BLaER1 (cell line): ENCODE measurements around the gene SRPRB.
"Not testable (repeated sequence)": the region's sequence is repeated elsewhere in the genome, so short reads cannot be mapped to it uniquely, and the experiment has no call there.

Experiments used
- H3K27ac ChIP-seq: shearing (Covaris generic); formaldehyde crosslinking; 2 replicates; pipeline ENCODE4 v1.8.1; 2022
- H3K27me3 ChIP-seq: shearing (Covaris generic); formaldehyde crosslinking; 2 replicates; pipeline ENCODE4 v1.8.1; 2022
- H3K36me3 ChIP-seq: shearing (Covaris generic); formaldehyde crosslinking; 2 replicates; pipeline ENCODE4 v1.8.1; 2022
- H3K4me1 ChIP-seq: shearing (Covaris generic); formaldehyde crosslinking; 2 replicates; pipeline ENCODE4 v1.8.1; 2022
- H3K4me2 ChIP-seq: shearing (Covaris generic); formaldehyde crosslinking; 2 replicates; pipeline ENCODE4 v1.8.1; 2022
- H3K4me3 ChIP-seq: shearing (Covaris generic); formaldehyde crosslinking; 2 replicates; pipeline ENCODE4 v1.8.1; 2022
- H3K9ac ChIP-seq: shearing (Covaris generic); formaldehyde crosslinking; 2 replicates; pipeline ENCODE4 v1.8.1; 2022
- H3K9me3 ChIP-seq: shearing (Covaris generic); formaldehyde crosslinking; 2 replicates; pipeline ENCODE4 v1.8.1; 2022
- H4K20me1 ChIP-seq: shearing (Covaris generic); formaldehyde crosslinking; 2 replicates; pipeline ENCODE4 v1.8.1; 2022
- Cebpa-rat ChIP-seq: shearing (Covaris generic); IDR thresholded peaks from 2 replicates; pipeline ENCODE4 v1.8.1; 2022

The SRPRB gene

DNA sequence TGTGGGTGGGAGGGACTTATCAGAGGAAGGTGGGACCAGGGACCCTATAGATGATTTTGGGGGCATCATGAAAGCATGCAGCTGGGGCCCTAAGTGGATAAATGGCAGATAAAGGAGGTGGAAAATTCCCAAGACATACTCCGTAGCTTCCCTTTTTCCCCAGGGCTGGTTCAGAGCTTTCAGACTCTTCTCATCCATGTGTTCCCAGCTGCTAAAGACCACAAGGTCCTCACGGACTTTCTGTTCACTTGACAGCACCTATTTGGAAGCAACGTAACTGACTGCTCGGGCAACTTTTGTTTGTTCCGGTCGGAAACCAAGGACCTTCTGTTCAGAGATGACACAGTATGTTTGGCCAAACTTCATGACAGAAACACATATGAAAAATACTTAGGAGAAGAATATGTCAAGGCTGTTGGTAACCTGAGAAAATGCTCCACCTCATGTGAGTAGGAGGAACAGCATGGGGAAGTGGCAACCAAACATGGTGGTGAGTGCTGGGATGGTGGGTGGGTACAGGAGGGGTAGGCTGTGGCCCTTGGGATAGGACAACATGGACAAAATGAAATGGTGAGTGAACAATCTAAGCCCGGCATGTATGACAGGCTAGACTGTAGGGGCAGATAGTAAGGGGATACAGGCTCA, 28.7 kb upstream of the SRPRB start:
- H3K4me2 ChIP-seq, result no peak overlapping the region
- no peaks in the 10 kb centered on the region for H3K27me3 ChIP-seq
- no peak for TF ChIP-seq Cebpa-rat
- H3K9me3 ChIP-seq, result no peaks in the 10 kb centered on the region
- no peak overlapping the region for H3K4me3 ChIP-seq
- H3K4me1 ChIP-seq, result no peaks in the 10 kb centered on the region
- H4K20me1 ChIP-seq, result no peaks in the 10 kb centered on the region
- no peak overlapping the region for H3K27ac ChIP-seq
- H3K9ac ChIP-seq, result no peak overlapping the region
- H3K36me3 ChIP-seq, result no peaks in the 10 kb centered on the region

DNA sequence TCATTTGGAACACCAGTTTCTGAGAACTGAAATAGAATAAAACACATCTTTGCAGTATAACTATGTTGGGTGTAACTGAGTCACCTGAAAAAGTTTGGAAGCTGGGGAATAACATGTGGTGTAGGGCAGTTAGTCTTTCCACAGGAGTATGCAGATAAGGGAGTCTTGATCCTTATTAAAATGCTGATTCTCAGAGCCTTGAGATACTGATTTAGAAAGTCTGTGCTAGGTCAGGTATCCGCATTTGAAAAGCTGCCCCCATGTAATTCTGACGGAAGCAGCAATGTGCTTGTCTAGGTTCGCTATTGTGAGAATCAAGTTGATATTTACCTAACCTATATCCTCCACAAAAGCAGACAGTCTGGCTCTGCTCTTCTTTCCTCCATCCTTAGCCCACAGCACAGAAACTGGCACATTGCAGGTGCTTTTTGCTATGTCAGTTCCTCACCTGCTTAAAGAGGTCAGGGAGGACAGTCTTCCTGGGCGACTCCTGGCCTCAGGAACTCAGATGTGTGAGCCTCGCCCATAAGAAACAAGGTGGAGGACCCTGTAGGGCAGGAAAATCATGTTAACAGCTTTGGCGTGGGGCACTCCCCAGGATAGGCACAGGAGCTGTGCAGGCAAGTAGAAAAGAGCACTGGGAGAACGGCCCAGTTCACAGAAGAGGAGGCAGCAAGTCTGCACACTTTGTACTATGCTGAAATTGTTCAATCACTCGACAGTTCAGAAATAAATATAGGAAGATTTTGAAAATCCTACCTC, 27.6 kb upstream of the SRPRB start:
- no peak overlapping the region for H3K4me2 ChIP-seq
- H3K36me3 ChIP-seq, result no peaks in the 10 kb centered on the region
- TF ChIP-seq Cebpa-rat, result no peak
- no peak overlapping the region for H3K27ac ChIP-seq
- H4K20me1 ChIP-seq, result no peaks in the 10 kb centered on the region
- H3K4me1 ChIP-seq, result no peaks in the 10 kb centered on the region
- no peak overlapping the region for H3K9ac ChIP-seq
- H3K9me3 ChIP-seq, result peaks cover 7% of the 10 kb centered on the region; the same call in 1 of the 2 replicates
- no peaks in the 10 kb centered on the region for H3K27me3 ChIP-seq
- H3K4me3 ChIP-seq, result no peak overlapping the region

DNA sequence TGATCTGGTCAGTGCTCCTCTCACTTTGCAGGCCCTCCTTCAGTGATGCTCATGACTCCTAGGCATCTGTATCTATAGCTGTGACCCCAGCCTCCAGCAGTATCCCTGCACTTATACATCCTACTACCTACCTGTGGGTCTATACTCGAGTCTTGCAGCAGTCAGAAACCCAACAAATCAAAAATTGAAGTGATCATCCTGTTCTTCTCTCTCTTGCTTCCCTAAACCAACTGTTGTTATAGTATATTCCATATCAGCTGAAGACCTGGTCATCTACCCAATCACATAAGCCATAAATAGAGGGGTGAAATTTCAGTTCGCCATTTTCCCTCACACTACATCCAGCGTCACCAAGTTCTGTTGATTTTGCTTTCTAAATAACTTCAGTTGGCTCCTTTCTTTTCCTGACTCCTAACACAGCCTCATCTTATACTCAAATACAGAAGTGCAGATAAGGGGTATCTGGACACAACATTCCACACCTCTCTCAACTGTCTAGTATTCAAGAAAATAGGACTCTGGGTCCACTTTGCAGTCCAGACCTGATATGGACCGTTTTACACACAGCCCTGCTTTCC, 25.9 kb upstream of the SRPRB start:
- H3K4me2 ChIP-seq, result no peak overlapping the region
- no peaks in the 10 kb centered on the region for H3K36me3 ChIP-seq
- TF ChIP-seq Cebpa-rat, result no peak
- H3K27me3 ChIP-seq, result no peaks in the 10 kb centered on the region
- no peak overlapping the region for H3K27ac ChIP-seq
- no peak overlapping the region for H3K9ac ChIP-seq
- no peaks in the 10 kb centered on the region for H3K4me1 ChIP-seq
- no peak overlapping the region for H3K4me3 ChIP-seq
- H3K9me3 ChIP-seq, result peaks cover 18% of the 10 kb centered on the region
- H4K20me1 ChIP-seq, result no peaks in the 10 kb centered on the region

- H3K4me2 ChIP-seq, H3K27me3 ChIP-seq, H3K27ac ChIP-seq, H3K9ac ChIP-seq, H4K20me1 ChIP-seq, H3K36me3 ChIP-seq, H3K4me3 ChIP-seq, H3K4me1 ChIP-seq: not testable (repeated sequence)
- peaks cover 18% of the 10 kb centered on the region for H3K9me3 ChIP-seq
Measured at GRCh38 chr3:133780756-133781155, 24.9 kb upstream of the SRPRB start.

DNA sequence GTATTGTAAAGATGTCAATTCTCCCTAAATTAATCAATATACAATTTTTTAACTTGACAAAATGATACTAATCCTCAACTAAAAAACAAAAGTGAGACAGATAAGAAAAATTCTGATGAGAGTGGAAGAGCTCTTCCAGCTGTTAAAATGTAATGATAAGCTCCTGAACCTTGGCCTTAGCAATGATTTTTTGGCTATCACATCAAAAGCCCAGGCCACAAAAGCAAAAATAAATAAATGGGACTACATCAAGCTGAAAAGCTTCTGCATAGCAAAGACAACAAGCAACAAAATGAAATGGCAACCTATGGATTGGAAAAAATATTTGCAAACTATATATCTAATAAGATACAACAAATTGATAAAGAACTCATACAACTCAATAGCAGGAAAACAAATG, 24.0 kb upstream of the SRPRB start:
- no peaks in the 10 kb centered on the region for H3K27me3 ChIP-seq
- peaks cover 18% of the 10 kb centered on the region for H3K9me3 ChIP-seq
- no peak overlapping the region for H3K4me3 ChIP-seq
- H3K4me1 ChIP-seq, result no peaks in the 10 kb centered on the region
- H3K9ac ChIP-seq, result no peak overlapping the region
- H3K4me2 ChIP-seq, result no peak overlapping the region
- H3K36me3 ChIP-seq, result no peaks in the 10 kb centered on the region
- TF ChIP-seq Cebpa-rat, result no peak
- H3K27ac ChIP-seq, result no peak overlapping the region
- no peaks in the 10 kb centered on the region for H4K20me1 ChIP-seq

- no peak overlapping the region for H3K4me2 ChIP-seq
- peaks cover 18% of the 10 kb centered on the region for H3K9me3 ChIP-seq
- H3K36me3 ChIP-seq, result no peaks in the 10 kb centered on the region
- TF ChIP-seq Cebpa-rat, result no peak
- H3K4me1 ChIP-seq, result no peaks in the 10 kb centered on the region
- H3K27ac ChIP-seq, result no peak overlapping the region
- no peak overlapping the region for H3K4me3 ChIP-seq
- no peaks in the 10 kb centered on the region for H4K20me1 ChIP-seq
- H3K9ac ChIP-seq, result no peak overlapping the region
- H3K27me3 ChIP-seq, result no peaks in the 10 kb centered on the region
Measured at GRCh38 chr3:133782454-133782853, 23.2 kb upstream of the SRPRB start.

GRCh38 chr3:133783762-133784161, 21.9 kb upstream of the SRPRB start:
- no peak overlapping the region for H3K4me3 ChIP-seq
- H3K27ac ChIP-seq, result no peak overlapping the region
- no peak overlapping the region for H3K9ac ChIP-seq
- H3K9me3 ChIP-seq, result peaks cover 24% of the 10 kb centered on the region
- H3K36me3 ChIP-seq, result no peaks in the 10 kb centered on the region
- no peaks in the 10 kb centered on the region for H4K20me1 ChIP-seq
- H3K27me3 ChIP-seq, result no peaks in the 10 kb centered on the region
- H3K4me2 ChIP-seq, result no peak overlapping the region
- no peaks in the 10 kb centered on the region for H3K4me1 ChIP-seq
- TF ChIP-seq Cebpa-rat, result no peak

- Histone ChIP-seq H3K9me3 (peaks cover 50% of the 10 kb centered on the region), H3K27me3 (no peaks in the 10 kb centered on the region), H4K20me1 (no peaks in the 10 kb centered on the region), H3K4me1 (no peaks in the 10 kb centered on the region), H3K4me3 (no peak overlapping the region), H3K9ac (no peak overlapping the region), H3K27ac (no peak overlapping the region), H3K4me2 (no peak overlapping the region), H3K36me3 (no peaks in the 10 kb centered on the region)
- TF ChIP-seq Cebpa-rat, result no peak
Measured at GRCh38 chr3:133788024-133788423, 17.6 kb upstream of the SRPRB start.

DNA sequence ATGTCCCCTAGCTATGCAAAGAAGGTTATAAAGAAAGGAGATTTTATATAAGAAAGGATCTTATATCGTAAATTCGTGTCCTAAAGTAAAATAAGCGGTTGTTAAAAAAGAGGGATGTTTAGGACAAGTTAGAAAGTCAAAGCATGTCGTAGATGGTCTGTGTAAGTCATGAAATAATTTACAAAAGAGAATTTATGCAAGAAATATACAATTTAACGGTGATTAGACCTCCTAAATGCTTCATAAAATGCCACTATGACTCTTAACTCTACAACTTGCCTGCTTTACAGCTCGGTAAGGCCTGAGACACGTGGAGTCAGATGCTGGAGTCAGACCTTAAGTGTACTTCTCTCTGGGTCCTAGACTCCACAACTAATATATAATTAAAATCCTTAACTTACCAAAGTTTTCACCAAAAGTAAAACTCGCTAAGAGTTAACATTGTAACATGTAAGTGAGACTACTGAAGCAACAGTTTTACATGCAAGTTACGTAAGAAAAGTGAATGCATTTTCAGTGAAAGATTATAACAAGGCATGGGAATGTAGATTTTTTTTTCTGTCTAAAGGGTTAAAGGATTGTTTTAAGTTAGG, 13.3 kb upstream of the SRPRB start:
- no peak for TF ChIP-seq Cebpa-rat
- no peaks in the 10 kb centered on the region for H4K20me1 ChIP-seq
- no peaks in the 10 kb centered on the region for H3K27me3 ChIP-seq
- H3K9ac ChIP-seq, result no peak overlapping the region
- H3K4me2 ChIP-seq, result no peak overlapping the region
- no peak overlapping the region for H3K4me3 ChIP-seq
- H3K27ac ChIP-seq, result no peak overlapping the region
- H3K4me1 ChIP-seq, result no peaks in the 10 kb centered on the region
- H3K36me3 ChIP-seq, result no peaks in the 10 kb centered on the region
- peaks cover 72% of the 10 kb centered on the region for H3K9me3 ChIP-seq

GRCh38 chr3:133797396-133798105, 8.1 kb upstream of the SRPRB start:
- no peaks in the 10 kb centered on the region for H3K36me3 ChIP-seq
- no peak overlapping the region for H3K4me3 ChIP-seq
- TF ChIP-seq Cebpa-rat, result no peak

More at GRCh38 chr3:133797396-133798105, 8.1 kb upstream of the SRPRB start:
- Histone ChIP-seq H3K27ac (no peak overlapping the region), H3K4me1 (no peaks in the 10 kb centered on the region), H3K27me3 (no peaks in the 10 kb centered on the region), H3K9me3 (peaks cover 39% of the 10 kb centered on the region), H3K4me2 (no peak overlapping the region), H3K9ac (no peak overlapping the region), H4K20me1 (no peaks in the 10 kb centered on the region)
